HCT116 (cell line): ENCODE measurements around the gene CFAP46. TPM values are rescaled to one million over a fixed set of nuclear protein-coding genes. Genes with fewer than 3 reads are reported as not detected.

Experiments used
- ATAC-seq: fragments of 200-7000 bp; cut with Tn5 transposase; 2 replicates; pipeline ENCODE4 v1.9.1; 2020; ENCODE audit warnings: mild to moderate bottlenecking, moderate library complexity
- BruUV-seq: library from RNA; stranded (reverse); fragments of 400-500 nt; replicated peaks from 2 replicates; lab custom pipeline; 2021; lab: Mats Ljungman, UMichigan
- CTCF ChIA-PET: fragments of 300-600 bp; sonication (Branson Sonifier 250); formaldehyde crosslinking; loops from one replicate; lab custom pipeline; 2021; ENCODE audit warnings: antibody characterized with exemption; lab: Charles Lee
- POLR2A ChIA-PET: fragments of 300-600, 350-600 bp; sonication (Branson Sonifier 250); formaldehyde crosslinking; loops from one replicate; lab custom pipeline; 2021; ENCODE audit warnings: antibody characterized with exemption; lab: Charles Lee
- RAD21 ChIA-PET, 2 experiments: fragments of 300-600 bp; sonication (Branson Sonifier 250); formaldehyde crosslinking; loops; one replicate each; lab custom pipeline; 2023; ENCODE audit warnings: low total read pairs in 2 of 2; ENCODE audit not compliant: uncharacterized antibody in 2 of 2, unreplicated experiment in 2 of 2, low non-redundant PET in 1 of 2; lab: Charles Lee
- DNase-seq: peaks from one replicate; pipeline ENCODE4 v3.0.0-alpha.2; 2010; ENCODE audit warnings: low read depth, low spot score
- H2AFZ ChIP-seq: fragments of 200-600 bp; shearing (Covaris generic), sonication (generic); 2 replicates; pipeline ENCODE4 v1.6.1; 2017; ENCODE audit warnings: low read depth, mixed run types, mixed read lengths, antibody characterized with exemption, low read length; ENCODE audit not compliant: poor library complexity, severe bottlenecking
- H3K27ac ChIP-seq: 2 replicates; pipeline ENCODE4 v1.5.1; 2012; ENCODE audit warnings: low read depth, low read length
- H3K27me3 ChIP-seq: fragments of 200-600 bp; sonication (generic); 2 replicates; pipeline ENCODE4 v1.6.1; 2016; ENCODE audit warnings: mixed run types, low read length, mixed read lengths; ENCODE audit not compliant: insufficient read depth
- H3K36me3 ChIP-seq, 2 experiments: fragments of 200-500 bp in 1 of 2; fragments of 200-600 bp in 1 of 2; sonication (Bioruptor generic) in 1 of 2; sonication (generic) in 1 of 2; 2 replicates each; pipeline versions ENCODE4 v1.5.1 to v1.6.1; 2014 to 2016; ENCODE audit warnings: low read length in 2 of 2, inconsistent platforms in 1 of 2, mixed read lengths in 1 of 2, mixed run types in 1 of 2; ENCODE audit not compliant: insufficient read depth in 2 of 2, control insufficient read depth in 1 of 2
- H3K4me1 ChIP-seq, 2 experiments: fragments of 200-600 bp in 1 of 2; sonication (generic) in 1 of 2; 2 replicates each; pipeline versions ENCODE4 v1.5.1 to v1.6.1; 2012 to 2017; ENCODE audit warnings: low read length in 2 of 2, inconsistent platforms in 1 of 2, mild to moderate bottlenecking in 1 of 2, mixed read lengths in 1 of 2, mixed run types in 1 of 2, moderate library complexity in 1 of 2; ENCODE audit not compliant: insufficient read depth in 2 of 2, control insufficient read depth in 1 of 2
- H3K4me2 ChIP-seq: fragments of 200-600 bp; sonication (generic); 2 replicates; pipeline ENCODE4 v1.6.1; 2017; ENCODE audit warnings: mixed run types, low read length, mixed read lengths
- H3K4me3 ChIP-seq, 2 experiments: fragments of 200-600 bp in 1 of 2; sonication (generic) in 1 of 2; replicated peaks in 1 of 2; 2 replicates each; pipeline ENCODE4 v1.5.1; 2011 to 2016; ENCODE audit warnings: low read length in 2 of 2, control low read depth in 1 of 2, low read depth in 1 of 2, mild to moderate bottlenecking in 1 of 2, mixed read lengths in 1 of 2, mixed run types in 1 of 2
- H3K79me2 ChIP-seq: fragments of 200-600 bp; sonication (generic); 2 replicates; pipeline ENCODE4 v1.6.1; 2017; ENCODE audit warnings: mild to moderate bottlenecking, mixed run types, low read length, moderate library complexity, mixed read lengths; ENCODE audit not compliant: insufficient read depth
- H3K9ac ChIP-seq: fragments of 200-600 bp; sonication (generic); 2 replicates; pipeline ENCODE4 v1.6.1; 2016; ENCODE audit warnings: low read length, mixed read lengths
- H3K9me2 ChIP-seq: fragments of 200-600 bp; sonication (generic), shearing (Covaris generic); 2 replicates; pipeline ENCODE4 v1.6.1; 2017; ENCODE audit warnings: mixed run types, mild to moderate bottlenecking, moderate library complexity; ENCODE audit not compliant: insufficient read depth
- H3K9me3 ChIP-seq, 2 experiments: fragments of 200-500 bp in 1 of 2; fragments of 200-600 bp in 1 of 2; sonication (Bioruptor generic) in 1 of 2; sonication (generic) in 1 of 2; 2 replicates each; pipeline ENCODE4 v1.6.1; 2014 to 2017; ENCODE audit warnings: low read length in 2 of 2, mixed read lengths in 2 of 2, inconsistent platforms in 1 of 2, low read depth in 1 of 2, mild to moderate bottlenecking in 1 of 2, mixed run types in 1 of 2, moderate library complexity in 1 of 2; ENCODE audit not compliant: control insufficient read depth in 1 of 2, insufficient read depth in 1 of 2
- H4K20me1 ChIP-seq: fragments of 200-600 bp; sonication (generic), shearing (Covaris generic); 2 replicates; pipeline ENCODE4 v1.6.1; 2017; ENCODE audit warnings: mixed run types, mild to moderate bottlenecking, moderate library complexity; ENCODE audit not compliant: insufficient read depth
- ATF3 ChIP-seq: IDR thresholded peaks from 2 replicates; pipeline ENCODE4 v1.6.1; 2012
- CBX3 ChIP-seq: IDR thresholded peaks from 2 replicates; pipeline ENCODE4 v1.6.1; 2012; ENCODE audit warnings: low read depth
- CEBPB ChIP-seq: IDR thresholded peaks from 2 replicates; pipeline ENCODE4 v1.6.1; 2012; ENCODE audit warnings: low read depth
- EGR1 ChIP-seq: IDR thresholded peaks from 2 replicates; pipeline ENCODE4 v1.6.1; 2012; ENCODE audit warnings: low read depth
- ELF1 ChIP-seq: IDR thresholded peaks from 2 replicates; pipeline ENCODE4 v1.6.1; 2012; ENCODE audit warnings: low read depth, borderline replicate concordance
- EZH2 ChIP-seq: fragments of 200-600 bp; sonication (generic); IDR thresholded peaks from 2 replicates; pipeline ENCODE4 v1.6.1; 2017; ENCODE audit warnings: antibody characterized with exemption, mixed run types
- EZH2phosphoT487 ChIP-seq: fragments of 200-600 bp; IDR thresholded peaks from 2 replicates; pipeline ENCODE4 v1.6.1; 2018; ENCODE audit warnings: antibody characterized with exemption, borderline replicate concordance
- FOSL1 ChIP-seq: IDR thresholded peaks from 2 replicates; pipeline ENCODE4 v1.6.1; 2012; ENCODE audit warnings: low read depth
- MAX ChIP-seq: IDR thresholded peaks from 2 replicates; pipeline ENCODE4 v1.6.1; 2012
- POLR2AphosphoS5 ChIP-seq: IDR thresholded peaks from 2 replicates; pipeline ENCODE4 v1.6.1; 2011; ENCODE audit warnings: mild to moderate bottlenecking, low read depth, low read length, moderate library complexity
- REST ChIP-seq: IDR thresholded peaks from 2 replicates; pipeline ENCODE4 v1.6.1; 2012; ENCODE audit warnings: low read depth
- SIN3A ChIP-seq: IDR thresholded peaks from 2 replicates; pipeline ENCODE4 v1.6.1; 2012; ENCODE audit warnings: low read depth
- SP1 ChIP-seq: IDR thresholded peaks from 2 replicates; pipeline ENCODE4 v1.6.1; 2012; ENCODE audit warnings: low read depth
- SRF ChIP-seq: IDR thresholded peaks from 2 replicates; pipeline ENCODE4 v1.6.1; 2012; ENCODE audit warnings: low read depth
- TCF7L2 ChIP-seq: IDR thresholded peaks from 2 replicates; pipeline ENCODE4 v1.7.0; 2011; ENCODE audit warnings: borderline replicate concordance, inconsistent platforms; ENCODE audit not compliant: insufficient read depth, insufficient read length; ENCODE audit errors: extremely low read depth
- YY1 ChIP-seq: IDR thresholded peaks from 2 replicates; pipeline ENCODE4 v1.6.1; 2011; ENCODE audit warnings: low read length, low read depth, moderate library complexity, mild to moderate bottlenecking; ENCODE audit not compliant: insufficient replicate concordance; ENCODE audit errors: extremely low read depth
- ZBTB33 ChIP-seq: IDR thresholded peaks from 2 replicates; pipeline ENCODE4 v1.6.1; 2011; ENCODE audit warnings: mild to moderate bottlenecking, low read length, moderate library complexity; ENCODE audit not compliant: insufficient replicate concordance; ENCODE audit errors: extremely low read depth
- ZFX ChIP-seq: fragments of 450-650 bp; IDR thresholded peaks from 2 replicates; pipeline ENCODE4 v1.6.1; 2017
- ZNF274 ChIP-seq: fragments of 200-500 bp; sonication (Bioruptor generic); IDR thresholded peaks from 2 replicates; pipeline ENCODE4 v1.6.1; 2014; ENCODE audit warnings: mild to moderate bottlenecking, low read depth, low read length, inconsistent platforms
- intact Hi-C: fragments of 100-400 bp; cut with micrococcal nuclease; formaldehyde crosslinking; loops from 2 replicates; pipeline ENCODE4 v1.10.0; 2022
- total RNA-seq: library from RNA; stranded (reverse); gene quantifications from one replicate; pipeline ENCODE4 v1.2.1, GENCODE V29; 2021; ENCODE audit not compliant: unreplicated experiment

The CFAP46 gene
- total RNA-seq, 1 experiment from 2014 or later = 1.4 TPM

GRCh38 chr10:132929953-132930548 is 12.3 kb downstream of the CFAP46 start:
- Histone ChIP-seq H3K36me3 (no peaks in the 10 kb centered on the region), H3K79me2 (no peaks in the 10 kb centered on the region), H3K9ac (no peak overlapping the region), H3K4me2 (no peak overlapping the region), H3K9me2 (no peaks in the 10 kb centered on the region), H3K27ac (no peak overlapping the region), H4K20me1 (no peaks in the 10 kb centered on the region), H3K4me1 (no peaks in the 10 kb centered on the region)
- CTCF ChIA-PET = no interaction called here
- no peak for TF ChIP-seq EZH2phosphoT487
- no peak for TF ChIP-seq YY1
- TF ChIP-seq POLR2AphosphoS5 = no peak
- TF ChIP-seq ZBTB33 = no peak
- no peak for TF ChIP-seq MAX
- no peak for TF ChIP-seq SRF
- TF ChIP-seq SIN3A = no peak
- TF ChIP-seq SP1 = no peak
- TF ChIP-seq EZH2 = no peak
- no peak for TF ChIP-seq TCF7L2
- TF ChIP-seq ATF3 = no peak
- no peak for TF ChIP-seq ELF1
- TF ChIP-seq ZNF274 = no peak
- no peak for TF ChIP-seq FOSL1
- TF ChIP-seq CBX3 = no peak
- TF ChIP-seq CEBPB = no peak
- TF ChIP-seq EGR1 = no peak
- no peak for TF ChIP-seq REST
- TF ChIP-seq ZFX = no peak
- TF ChIP-seq, all 23 proteins: peak for 0
- ChIA-PET POLR2A (no interaction called here), RAD21 (no interaction called here)
- intact Hi-C loops = no loop called here
- Histone ChIP-seq H3K27me3 (no peaks in the 10 kb centered on the region), H3K4me3 (no peak overlapping the region), H3K9me3 (no peaks in the 10 kb centered on the region), H2AFZ (no peak overlapping the region)
- no peak for ATAC-seq
- DNase-seq = no peak
- BruUV-seq = no TSS peak
